HepG2 (cell line): ENCODE results near the gene PTGIR. TPM values are rescaled to one million over a fixed set of nuclear protein-coding genes. Genes with fewer than 3 reads are reported as not detected.
A peak's percentile ranks its signal among the peaks of the same experiment; 100 is the strongest.

ENCODE experiments used
- ESRRA ChIP-seq: sonication (generic); formaldehyde crosslinking; IDR thresholded peaks from 2 replicates; pipeline ENCODE4 v1.5.1; 2020; ENCODE audit warnings: mild to moderate bottlenecking, low read depth, missing genetic modification reagents
- JUN ChIP-seq: sonication (generic); formaldehyde crosslinking; IDR thresholded peaks from 2 replicates; pipeline ENCODE4 v1.4.0; 2020; ENCODE audit warnings: mild to moderate bottlenecking, missing genetic modification reagents
- KLF16 ChIP-seq, 2 experiments: sonication (generic) in 1 of 2; formaldehyde crosslinking in 1 of 2; IDR thresholded peaks; 2 replicates each; pipeline versions ENCODE4 v1.6.1 to v1.8.0; 2016 to 2023; ENCODE audit warnings: missing genetic modification reagents in 2 of 2, missing compliant biosample characterization in 1 of 2
- NR2F2 ChIP-seq: IDR thresholded peaks from 2 replicates; pipeline ENCODE4 v1.6.1; 2012; ENCODE audit warnings: low read depth, inconsistent platforms, borderline replicate concordance
- PHF8 ChIP-seq: sonication (generic); formaldehyde crosslinking; IDR thresholded peaks from 2 replicates; pipeline ENCODE4 v1.5.0; 2020; ENCODE audit warnings: missing genetic modification reagents
- PITX1 ChIP-seq: sonication (generic); formaldehyde crosslinking; IDR thresholded peaks from 2 replicates; pipeline ENCODE4 v1.5.1; 2020; ENCODE audit warnings: mild to moderate bottlenecking, missing genetic modification reagents
- POLR2AphosphoS5 ChIP-seq: IDR thresholded peaks from 2 replicates; pipeline ENCODE4 v1.6.1; 2012; ENCODE audit warnings: low read depth, low read length
- RBFOX2 ChIP-seq: fragments of 200-400 bp; formaldehyde crosslinking; IDR thresholded peaks from 2 replicates; pipeline ENCODE4 v1.6.1; 2017; ENCODE audit warnings: low read depth, mild to moderate bottlenecking, low read length
- REPIN1 ChIP-seq: sonication (generic); formaldehyde crosslinking; IDR thresholded peaks from 2 replicates; pipeline ENCODE4 v1.8.0; 2022; ENCODE audit warnings: missing genetic modification reagents, low read depth, mild to moderate bottlenecking, borderline replicate concordance
- RXRA ChIP-seq: sonication (generic); formaldehyde crosslinking; IDR thresholded peaks from 2 replicates; pipeline ENCODE4 v1.5.1; 2020; ENCODE audit warnings: missing genetic modification reagents
- RXRB ChIP-seq: IDR thresholded peaks from 2 replicates; pipeline ENCODE4 v1.6.1; 2016; ENCODE audit warnings: borderline replicate concordance, missing genetic modification reagents, missing compliant biosample characterization
- SALL1 ChIP-seq: sonication (generic); formaldehyde crosslinking; IDR thresholded peaks from 2 replicates; pipeline ENCODE4 v1.8.0; 2022; ENCODE audit warnings: mild to moderate bottlenecking, missing genetic modification reagents
- SIX1 ChIP-seq: sonication (generic); formaldehyde crosslinking; IDR thresholded peaks from 2 replicates; pipeline ENCODE4 v1.4.0; 2020; ENCODE audit warnings: missing genetic modification reagents, borderline replicate concordance
- SIX4 ChIP-seq: sonication (generic); formaldehyde crosslinking; IDR thresholded peaks from 2 replicates; pipeline ENCODE4 v1.4.0; 2020; ENCODE audit warnings: missing genetic modification reagents
- TARDBP ChIP-seq: sonication (generic); formaldehyde crosslinking; IDR thresholded peaks from 2 replicates; pipeline ENCODE4 v1.8.0; 2022; ENCODE audit warnings: mild to moderate bottlenecking, missing genetic modification reagents
- ZFP1 ChIP-seq: IDR thresholded peaks from 2 replicates; pipeline ENCODE4 v1.6.1; 2016
- ZNF34 ChIP-seq: sonication (generic); formaldehyde crosslinking; IDR thresholded peaks from 2 replicates; pipeline ENCODE4 v1.4.0; 2020; ENCODE audit warnings: mild to moderate bottlenecking, missing genetic modification reagents, borderline replicate concordance
- ZNF362 ChIP-seq: sonication (generic); formaldehyde crosslinking; IDR thresholded peaks from 2 replicates; pipeline ENCODE4 v1.4.0; 2020; ENCODE audit warnings: missing genetic modification reagents, mild to moderate bottlenecking, borderline replicate concordance
- ZNF609 ChIP-seq: sonication (generic); formaldehyde crosslinking; IDR thresholded peaks from 2 replicates; pipeline ENCODE4 v1.4.0; 2020; ENCODE audit warnings: mild to moderate bottlenecking, missing genetic modification reagents, borderline replicate concordance
- ZNF75D ChIP-seq: sonication (generic); formaldehyde crosslinking; IDR thresholded peaks from 2 replicates; pipeline ENCODE4 v1.8.1; 2023; ENCODE audit warnings: missing genetic modification reagents, mild to moderate bottlenecking, borderline replicate concordance
- ZNF792 ChIP-seq: IDR thresholded peaks from 2 replicates; pipeline ENCODE4 v1.6.1; 2016
- ZNF816 ChIP-seq: sonication (generic); formaldehyde crosslinking; IDR thresholded peaks from 2 replicates; pipeline ENCODE4 v1.8.0; 2022; ENCODE audit warnings: missing genetic modification reagents, mild to moderate bottlenecking, borderline replicate concordance
- ZSCAN25 ChIP-seq: sonication (generic); formaldehyde crosslinking; IDR thresholded peaks from 2 replicates; pipeline ENCODE4 v1.8.0; 2022; ENCODE audit warnings: mild to moderate bottlenecking, missing genetic modification reagents
- ZSCAN29 ChIP-seq: sonication (generic); formaldehyde crosslinking; conservative IDR thresholded peaks from 2 replicates; pipeline ENCODE4 v1.4.0; 2020; ENCODE audit warnings: mild to moderate bottlenecking, missing genetic modification reagents
- polyA plus RNA-seq, 8 experiments: library from polyadenylated mRNA; depleted of rRNA in 3 of 8; stranded (reverse) in 7 of 8; unstranded in 1 of 8; fragments of >200 nt; fragmentation: Illumina TruSeq in 4 of 8; extraction: Trizol in 4 of 8; gene quantifications; 2 replicates each; pipeline versions ENCODE4 v1.2.1 to v1.2.3, GENCODE V29; 2011 to 2016; ENCODE audit warnings: low read depth in 4 of 8, missing spikeins in 1 of 8, mixed read lengths in 1 of 8; ENCODE audit not compliant: insufficient read depth in 1 of 8
- total RNA-seq, 5 experiments: library from RNA; depleted of rRNA; stranded (reverse); fragments of >200 nt; fragmentation: Illumina TruSeq; extraction: Trizol; gene quantifications; 2 replicates each; pipeline ENCODE4 v1.2.3, GENCODE V29; 2016; ENCODE audit warnings: low read depth in 1 of 5
- TF ChIP-seq, protein P1 (sequence below): sonication (generic); formaldehyde crosslinking; IDR thresholded peaks from 2 replicates; pipeline ENCODE4 v1.4.0; 2020; ENCODE audit warnings: missing genetic modification reagents

The PTGIR gene
- total and polyA plus RNA-seq, 2 of the 13 experiments (the other 11 are each of a cell fraction or from before 2014, with no cell fraction given): not detected

GRCh38 chr19:46603195-46603637 lies 21.7 kb downstream of the PTGIR start (continued):
- TF ChIP-seq ZNF609 (CRISPR knock-in tag): no peak
- no peak for TF ChIP-seq PITX1 (CRISPR knock-in tag)
- peak; percentile 28; the same call in 1 of the 2 replicates for TF ChIP-seq SALL1 (CRISPR knock-in tag)
- peak; percentile 38; the same call in 1 of the 2 replicates for TF ChIP-seq PHF8
- no peak for TF ChIP-seq ZSCAN25 (CRISPR knock-in tag)
- TF ChIP-seq ZNF362: peak; percentile 85
- TF ChIP-seq KLF16 (CRISPR knock-in tag; IDR thresholded peaks at IDR 0.05): 0 out of 4 replicates have a peak, but pooled peaks of 1 of the 2 experiments have one; percentile 79
- TF ChIP-seq RBFOX2: peak; percentile 40; the same call in 1 of the 2 replicates
- TF ChIP-seq ZFP1 (CRISPR knock-in tag): 0 out of 2 replicates have a peak, but pooled peaks have one; percentile 20
- peak; percentile 50; the same call in 1 of the 2 replicates for TF ChIP-seq SIX4 (CRISPR knock-in tag)
- no peak for TF ChIP-seq ZNF816 (CRISPR knock-in tag)
- peak; percentile 88 for TF ChIP-seq POLR2AphosphoS5
- no peak for TF ChIP-seq ZNF34
- TF ChIP-seq ZNF75D: no peak
- TF ChIP-seq TARDBP (CRISPR knock-in tag): peak; percentile 55; the same call in 1 of the 2 replicates
- TF ChIP-seq, protein P1, sequence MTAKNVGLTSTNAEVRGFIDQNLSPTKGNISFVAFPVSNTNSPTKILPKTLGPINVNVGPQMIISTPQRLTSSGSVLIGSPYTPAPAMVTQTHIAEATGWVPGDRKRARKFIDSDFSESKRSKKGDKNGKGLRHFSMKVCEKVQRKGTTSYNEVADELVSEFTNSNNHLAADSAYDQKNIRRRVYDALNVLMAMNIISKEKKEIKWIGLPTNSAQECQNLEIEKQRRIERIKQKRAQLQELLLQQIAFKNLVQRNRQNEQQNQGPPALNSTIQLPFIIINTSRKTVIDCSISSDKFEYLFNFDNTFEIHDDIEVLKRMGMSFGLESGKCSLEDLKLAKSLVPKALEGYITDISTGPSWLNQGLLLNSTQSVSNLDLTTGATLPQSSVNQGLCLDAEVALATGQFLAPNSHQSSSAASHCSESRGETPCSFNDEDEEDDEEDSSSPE (CRISPR knock-in tag): no peak
- 0 out of 2 replicates have a peak, but pooled peaks have one; percentile 55 for TF ChIP-seq ZSCAN29
- 0 out of 2 replicates have a peak, but pooled peaks have one; percentile 42 for TF ChIP-seq JUN (CRISPR knock-in tag)
- peak; percentile 34; the same call in 1 of the 2 replicates for TF ChIP-seq ZNF792 (CRISPR knock-in tag)
- TF ChIP-seq REPIN1 (CRISPR knock-in tag): peak; percentile 86; the same call in 1 of the 2 replicates
- peak; percentile 6; the same call in 1 of the 2 replicates for TF ChIP-seq RXRA (CRISPR knock-in tag)
- 0 out of 2 replicates have a peak, but pooled peaks have one; percentile 37 for TF ChIP-seq SIX1 (CRISPR knock-in tag)
- TF ChIP-seq RXRB (CRISPR knock-in tag): 0 out of 2 replicates have a peak, but pooled peaks have one; percentile 51
- 0 out of 2 replicates have a peak, but pooled peaks have one; percentile 41 for TF ChIP-seq NR2F2
- TF ChIP-seq ESRRA: peak; percentile 67; the same call in 1 of the 2 replicates
